CD4-positive, alpha-beta T cell treated with Interleukin-21 for 1 hour (primary cell): ENCODE data around the gene STX4.

Experiments
- DNase-seq: peaks from one replicate; pipeline ENCODE4 v3.0.0-alpha.2; 2020

STX4 gene

DNA sequence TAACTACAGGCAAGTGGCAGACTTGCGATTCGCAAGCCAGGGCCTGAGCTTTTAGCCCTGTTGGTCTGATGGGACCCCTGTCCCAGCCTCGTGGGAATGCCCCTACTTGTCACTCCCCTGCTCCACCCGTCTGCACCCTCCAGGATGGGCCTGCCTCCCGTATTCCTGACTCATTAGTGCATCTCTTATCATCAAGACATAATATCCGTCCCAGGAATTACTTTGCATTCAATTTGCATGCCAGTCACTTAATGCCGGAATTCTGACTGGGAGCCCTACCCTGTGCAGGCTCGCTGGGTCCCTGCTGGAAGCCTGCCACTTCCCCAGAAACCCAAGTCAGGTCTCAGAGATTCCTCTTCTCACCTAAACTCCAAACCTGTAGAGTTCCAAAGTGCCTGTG, 52.1 kb downstream of the STX4 start:
- no peak for DNase-seq

DNA sequence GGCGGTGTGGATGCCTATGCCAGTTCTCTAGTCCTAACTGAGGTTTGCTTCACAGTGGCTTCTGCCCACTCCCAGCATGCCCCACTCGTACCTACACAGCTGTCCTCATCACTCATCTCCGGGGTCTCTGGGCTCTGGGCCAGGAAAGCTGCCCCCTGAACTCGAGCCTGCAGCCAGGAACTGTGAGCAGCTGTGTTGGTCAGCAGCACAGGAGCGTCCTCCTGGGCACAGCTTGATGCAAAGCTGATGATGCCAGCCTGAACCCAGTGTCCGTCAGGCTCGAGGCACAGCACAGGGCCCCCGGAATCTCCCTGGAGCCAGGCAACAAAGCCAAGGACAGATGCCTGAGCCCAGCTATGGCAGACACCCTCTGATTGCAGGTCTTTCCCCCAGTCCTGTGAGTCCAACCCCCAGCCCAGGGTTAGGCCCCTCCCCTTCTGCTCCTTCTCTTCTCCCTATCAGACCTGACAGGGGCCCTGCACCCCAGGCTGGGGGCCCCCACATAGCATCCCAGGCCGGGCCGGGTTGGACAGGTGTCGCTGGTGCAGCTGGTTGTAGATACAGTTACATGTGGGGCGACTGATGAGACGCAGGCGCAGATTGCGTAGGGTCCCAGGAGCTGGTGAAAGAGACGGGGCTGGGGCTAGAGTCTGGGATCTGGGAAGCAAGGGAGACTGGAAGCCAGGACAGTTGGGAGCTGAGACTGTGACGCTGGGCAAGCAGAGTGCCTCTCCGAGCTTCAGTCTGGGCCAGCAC, 52.7 kb downstream of the STX4 start:
- no peak for DNase-seq

DNA sequence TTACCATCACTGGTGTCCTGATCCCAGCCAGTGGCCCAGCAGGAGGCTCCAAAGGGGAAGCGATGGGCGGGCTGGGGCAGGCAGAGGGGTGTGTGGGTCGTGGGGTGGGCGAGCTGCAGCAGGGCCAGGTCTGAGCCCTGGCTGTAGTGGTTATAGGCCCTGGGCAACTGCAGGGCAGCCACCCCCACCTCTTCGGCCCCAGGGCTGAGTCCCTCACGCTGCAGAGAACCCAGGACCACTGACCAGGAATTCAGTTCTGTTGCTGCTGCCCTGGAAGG, 53.2 kb downstream of the STX4 start:
- no peak for DNase-seq

DNA sequence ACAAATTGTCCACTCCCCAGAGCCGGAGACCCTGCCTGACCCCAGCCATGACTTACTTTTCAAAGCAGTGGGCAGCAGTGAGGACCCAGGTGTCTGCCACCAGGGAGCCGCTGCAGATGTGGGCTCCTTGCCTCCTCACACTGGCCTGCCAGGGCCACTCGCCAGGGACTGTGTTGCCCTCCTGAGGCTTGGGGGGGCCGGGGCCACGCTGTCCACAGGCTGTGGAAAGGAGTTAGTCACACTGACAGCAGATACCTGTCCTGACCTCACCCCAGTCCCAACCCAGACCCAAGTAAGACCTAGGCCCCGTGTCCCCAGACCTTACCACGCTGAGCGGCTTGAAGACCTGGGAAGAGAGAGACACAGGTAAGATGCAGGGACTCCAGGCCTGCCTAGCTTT, 54.1 kb downstream of the STX4 start:
- DNase-seq = no peak

DNA sequence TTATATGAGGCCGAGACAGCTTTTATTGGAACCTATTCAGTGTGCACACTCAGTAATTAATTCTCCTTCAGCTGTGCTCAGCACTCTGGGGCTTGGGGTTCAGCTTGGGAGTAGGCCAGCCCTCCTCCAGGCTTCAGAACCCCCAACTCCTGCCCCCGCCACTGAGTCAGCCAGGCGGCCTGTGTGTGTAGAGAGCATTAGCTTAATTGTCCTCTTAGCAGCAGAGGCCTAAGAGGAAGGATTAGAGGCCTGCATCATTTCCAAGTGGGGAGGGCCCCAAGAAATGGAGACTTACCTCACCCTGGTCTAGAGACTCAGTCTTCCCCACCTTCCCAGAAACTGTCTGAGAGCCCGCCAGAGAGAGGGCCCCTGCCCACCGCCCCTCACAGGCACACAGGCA, 54.6 kb downstream of the STX4 start:
- no peak for DNase-seq

DNA sequence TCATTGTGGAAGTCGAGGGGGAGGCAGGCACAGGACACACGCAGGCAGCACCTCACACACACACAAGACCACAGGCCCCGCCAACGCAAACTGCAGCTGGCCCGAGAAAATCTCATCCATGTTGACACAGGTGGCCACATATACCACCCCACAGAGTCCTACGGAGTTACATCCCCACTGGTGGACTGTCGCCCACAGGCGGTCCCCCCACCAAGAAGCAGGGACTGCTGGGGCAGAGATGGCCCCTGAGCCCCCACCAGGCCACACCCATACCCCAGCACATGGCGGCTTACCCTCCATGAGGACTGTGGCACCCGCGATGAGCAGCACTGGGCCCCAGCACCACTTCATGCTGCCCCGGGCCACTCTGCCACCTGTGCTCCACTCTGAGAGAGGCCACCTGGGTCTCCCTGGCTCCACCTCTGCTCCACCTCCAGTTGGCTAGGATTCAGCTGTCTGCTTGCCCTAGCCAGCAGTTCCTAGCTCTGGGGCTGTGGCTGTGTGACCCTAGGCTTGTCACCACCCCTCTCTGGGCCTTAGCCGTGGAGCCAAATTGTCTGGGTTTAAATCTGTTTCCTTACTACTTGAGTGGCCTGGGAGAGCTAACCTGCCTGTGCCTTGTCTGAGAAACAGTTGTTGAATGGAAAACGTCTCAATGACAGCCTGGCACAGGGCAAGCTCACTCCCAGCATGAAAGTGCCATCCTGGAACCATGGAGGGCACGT, 55.3 kb downstream of the STX4 start, which contains the start of gene PRSS53:
PRSS53 (minus strand) TSS at position 485 of the 725 bp plus-strand sequence; CDS start at position 351, 134 bp downstream.
- no peak for DNase-seq

DNA sequence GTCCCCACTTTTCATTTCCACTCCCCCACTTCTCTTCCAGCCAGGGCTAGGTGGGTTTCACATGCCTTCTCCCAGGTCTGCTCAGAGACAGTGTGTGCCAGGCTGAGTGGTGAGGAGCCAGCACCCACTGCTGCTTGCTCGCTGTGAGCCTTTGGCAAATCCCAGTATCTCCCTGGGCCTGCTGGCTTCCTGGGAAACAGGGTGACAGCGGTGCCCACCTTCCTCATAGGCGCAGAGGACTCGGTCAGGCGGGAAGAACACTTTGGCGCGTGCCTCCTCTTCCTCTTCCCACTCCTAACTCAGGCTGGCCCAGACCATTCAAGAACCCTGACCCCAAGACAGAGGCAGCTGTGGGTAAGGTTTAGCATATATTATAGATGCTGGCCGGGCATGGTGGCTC, 55.8 kb downstream of the STX4 start:
- DNase-seq = no peak
